Measurements from ENCODE around the gene GOLGA8T. TPM values are rescaled to one million over a fixed set of nuclear protein-coding genes. Genes with fewer than 3 reads are reported as not detected.
A peak's percentile ranks its signal among the peaks of the same experiment; 100 is the strongest.
"Not testable (repeated sequence)": the region's sequence is repeated elsewhere in the genome, so short reads cannot be mapped to it uniquely, and the experiment has no call there.

The GOLGA8T gene
- total RNA-seq, 1 experiment from 2014 or later: not detected

DNA sequence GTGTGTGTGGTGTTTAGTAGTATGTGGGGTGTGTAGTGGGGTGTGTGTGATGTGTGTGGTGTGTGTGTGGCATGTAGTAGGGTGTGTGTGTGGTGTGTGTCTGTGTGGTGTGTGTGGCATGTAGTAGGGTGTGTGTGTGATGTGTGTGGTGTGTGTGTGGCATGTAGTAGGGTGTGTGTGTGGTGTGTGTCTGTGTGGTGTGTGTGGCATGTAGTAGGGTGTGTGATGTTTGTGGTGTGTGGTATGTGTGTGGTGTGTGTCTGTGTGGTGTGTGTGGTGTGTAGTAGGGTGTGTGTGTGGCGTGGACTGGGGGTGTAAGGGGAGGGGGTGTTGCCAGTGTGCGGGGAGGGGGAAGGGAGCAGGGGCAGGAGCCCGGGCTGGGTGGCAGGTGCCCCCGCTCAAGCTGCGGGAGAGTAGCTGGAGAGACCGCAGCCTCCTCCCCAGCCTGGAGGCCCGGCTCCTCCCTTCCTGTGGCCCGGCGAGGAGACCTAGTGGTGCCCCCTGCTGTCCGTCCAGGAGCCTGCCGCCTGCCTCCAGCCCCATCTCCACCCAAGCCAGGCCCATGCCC is 38.3 kb downstream of the GOLGA8T start:
- intact Hi-C loops (cut with micrococcal nuclease; ENCODE audit: unreplicated experiment); POLR2A ChIA-PET: not testable (repeated sequence)
- peak; percentile 97 for ATAC-seq

DNA sequence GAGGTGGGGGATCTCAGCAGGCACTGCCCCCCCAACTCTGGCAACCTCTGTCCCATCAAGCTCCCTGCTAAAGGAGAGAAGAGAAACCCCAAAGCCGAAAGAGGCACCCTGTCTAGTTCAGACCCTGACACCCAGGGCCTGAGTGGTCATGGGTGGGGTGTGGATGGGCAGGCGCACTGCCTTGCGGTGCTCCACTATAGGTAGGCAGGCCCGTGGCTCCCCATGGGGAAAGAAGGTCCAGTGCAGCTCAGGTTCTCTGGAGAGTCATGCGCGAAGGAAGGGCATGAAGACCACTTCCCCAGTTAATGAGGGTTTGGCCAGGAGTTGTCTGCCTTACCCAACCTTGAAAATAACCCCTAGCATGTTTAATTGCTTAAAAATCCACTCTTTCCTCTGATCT is 40.4 kb downstream of the GOLGA8T start:
- POLR2A ChIA-PET; H3K36me3 ChIP-seq (ENCODE audit: control insufficient read depth, insufficient read depth, low read length); ATAC-seq; H3K27me3 ChIP-seq (ENCODE audit: control insufficient read depth, insufficient read depth, low read length); CTCF ChIA-PET; intact Hi-C loops (cut with micrococcal nuclease; ENCODE audit: unreplicated experiment); H3K4me3 ChIP-seq (ENCODE audit: low read depth in 2 of 2, low read length in 2 of 2); H3K27ac ChIP-seq (ENCODE audit: low read length); BruUV-seq (replicated peaks); in situ Hi-C loops (cut with HindIII; ENCODE audit: low pct_unique_long_range_greater_than_20kb, low sequenced_read_pairs); H3K9me3 ChIP-seq (ENCODE audit: control insufficient read depth, insufficient read depth, low read depth, low read length); DNase-seq (ENCODE audit: low read depth, low spot score); H3K4me1 ChIP-seq (ENCODE audit: control insufficient read depth, insufficient read depth, low read length): not testable (repeated sequence)

More for the DNA sequence above, 38.3 kb downstream of the GOLGA8T start:
- TF ChIP-seq, protein P1, sequence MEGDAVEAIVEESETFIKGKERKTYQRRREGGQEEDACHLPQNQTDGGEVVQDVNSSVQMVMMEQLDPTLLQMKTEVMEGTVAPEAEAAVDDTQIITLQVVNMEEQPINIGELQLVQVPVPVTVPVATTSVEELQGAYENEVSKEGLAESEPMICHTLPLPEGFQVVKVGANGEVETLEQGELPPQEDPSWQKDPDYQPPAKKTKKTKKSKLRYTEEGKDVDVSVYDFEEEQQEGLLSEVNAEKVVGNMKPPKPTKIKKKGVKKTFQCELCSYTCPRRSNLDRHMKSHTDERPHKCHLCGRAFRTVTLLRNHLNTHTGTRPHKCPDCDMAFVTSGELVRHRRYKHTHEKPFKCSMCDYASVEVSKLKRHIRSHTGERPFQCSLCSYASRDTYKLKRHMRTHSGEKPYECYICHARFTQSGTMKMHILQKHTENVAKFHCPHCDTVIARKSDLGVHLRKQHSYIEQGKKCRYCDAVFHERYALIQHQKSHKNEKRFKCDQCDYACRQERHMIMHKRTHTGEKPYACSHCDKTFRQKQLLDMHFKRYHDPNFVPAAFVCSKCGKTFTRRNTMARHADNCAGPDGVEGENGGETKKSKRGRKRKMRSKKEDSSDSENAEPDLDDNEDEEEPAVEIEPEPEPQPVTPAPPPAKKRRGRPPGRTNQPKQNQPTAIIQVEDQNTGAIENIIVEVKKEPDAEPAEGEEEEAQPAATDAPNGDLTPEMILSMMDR (IDR thresholded peaks at IDR 0.05): peak; percentile 58
- H3K27ac ChIP-seq (ENCODE audit: low read length); H3K27me3 ChIP-seq (ENCODE audit: control insufficient read depth, insufficient read depth, low read length); DNase-seq (ENCODE audit: low read depth, low spot score); H3K9me3 ChIP-seq (ENCODE audit: control insufficient read depth, insufficient read depth, low read depth, low read length); CTCF ChIA-PET; H3K4me3 ChIP-seq (ENCODE audit: low read depth in 2 of 2, low read length in 2 of 2); H3K36me3 ChIP-seq (ENCODE audit: control insufficient read depth, insufficient read depth, low read length); BruUV-seq (replicated peaks); in situ Hi-C loops (cut with HindIII; ENCODE audit: low pct_unique_long_range_greater_than_20kb, low sequenced_read_pairs); H3K4me1 ChIP-seq (ENCODE audit: control insufficient read depth, insufficient read depth, low read length): not testable (repeated sequence)

DNA sequence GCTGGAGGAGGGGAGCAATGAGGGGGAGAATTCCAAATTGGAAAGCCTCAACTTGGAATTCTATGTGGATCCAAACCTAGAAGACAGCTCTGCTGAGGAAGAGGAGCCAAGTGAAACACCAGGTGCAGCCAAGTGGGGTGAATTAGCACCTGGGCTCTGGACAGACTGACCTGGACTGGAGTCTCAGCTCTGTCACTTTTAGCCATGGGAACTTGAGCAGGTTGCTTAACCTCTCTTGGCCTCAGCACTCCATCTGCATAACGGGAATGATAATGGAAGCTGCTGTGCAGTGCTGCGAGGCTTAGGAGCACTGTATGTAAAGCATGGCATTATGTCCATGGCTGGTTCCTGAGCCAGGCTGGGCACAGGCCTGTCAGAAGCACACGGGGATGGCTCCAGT is 41.8 kb downstream of the GOLGA8T start:
- in situ Hi-C loops (cut with HindIII; ENCODE audit: low pct_unique_long_range_greater_than_20kb, low sequenced_read_pairs); H3K4me3 ChIP-seq (ENCODE audit: low read depth in 2 of 2, low read length in 2 of 2); H3K27me3 ChIP-seq (ENCODE audit: control insufficient read depth, insufficient read depth, low read length); CTCF ChIA-PET; BruUV-seq (replicated peaks); H3K9me3 ChIP-seq (ENCODE audit: control insufficient read depth, insufficient read depth, low read depth, low read length); ATAC-seq; POLR2A ChIA-PET; H3K36me3 ChIP-seq (ENCODE audit: control insufficient read depth, insufficient read depth, low read length); H3K27ac ChIP-seq (ENCODE audit: low read length); DNase-seq (ENCODE audit: low read depth, low spot score); intact Hi-C loops (cut with micrococcal nuclease; ENCODE audit: unreplicated experiment); H3K4me1 ChIP-seq (ENCODE audit: control insufficient read depth, insufficient read depth, low read length): not testable (repeated sequence)

DNA sequence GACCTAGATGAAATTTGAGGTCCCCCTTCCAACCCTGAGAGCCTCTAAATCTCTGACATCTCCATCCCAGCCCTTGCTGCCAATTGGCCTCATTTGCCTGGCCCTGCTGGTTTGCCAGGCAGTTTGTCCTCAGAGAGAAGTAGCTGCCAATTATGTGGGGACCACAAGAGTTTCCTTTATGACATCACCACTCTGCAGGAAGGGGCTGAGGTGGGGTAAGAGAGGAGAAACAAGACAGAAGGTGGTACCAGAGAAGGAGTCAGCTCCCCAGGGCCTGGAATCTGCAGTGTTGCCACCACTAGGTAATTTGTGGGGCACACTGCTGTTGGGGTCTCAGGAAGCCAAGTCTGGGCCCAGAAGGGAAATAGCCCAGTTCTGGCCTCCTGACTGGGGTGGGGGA is 45.0 kb downstream of the GOLGA8T start:
- in situ Hi-C loops (cut with HindIII; ENCODE audit: low pct_unique_long_range_greater_than_20kb, low sequenced_read_pairs); H3K27me3 ChIP-seq (ENCODE audit: control insufficient read depth, insufficient read depth, low read length); POLR2A ChIA-PET; H3K27ac ChIP-seq (ENCODE audit: low read length); H3K9me3 ChIP-seq (ENCODE audit: control insufficient read depth, insufficient read depth, low read depth, low read length); intact Hi-C loops (cut with micrococcal nuclease; ENCODE audit: unreplicated experiment); H3K4me1 ChIP-seq (ENCODE audit: control insufficient read depth, insufficient read depth, low read length); H3K4me3 ChIP-seq (ENCODE audit: low read depth in 2 of 2, low read length in 2 of 2); CTCF ChIA-PET; DNase-seq (ENCODE audit: low read depth, low spot score); ATAC-seq; H3K36me3 ChIP-seq (ENCODE audit: control insufficient read depth, insufficient read depth, low read length); BruUV-seq (replicated peaks): not testable (repeated sequence)

DNA sequence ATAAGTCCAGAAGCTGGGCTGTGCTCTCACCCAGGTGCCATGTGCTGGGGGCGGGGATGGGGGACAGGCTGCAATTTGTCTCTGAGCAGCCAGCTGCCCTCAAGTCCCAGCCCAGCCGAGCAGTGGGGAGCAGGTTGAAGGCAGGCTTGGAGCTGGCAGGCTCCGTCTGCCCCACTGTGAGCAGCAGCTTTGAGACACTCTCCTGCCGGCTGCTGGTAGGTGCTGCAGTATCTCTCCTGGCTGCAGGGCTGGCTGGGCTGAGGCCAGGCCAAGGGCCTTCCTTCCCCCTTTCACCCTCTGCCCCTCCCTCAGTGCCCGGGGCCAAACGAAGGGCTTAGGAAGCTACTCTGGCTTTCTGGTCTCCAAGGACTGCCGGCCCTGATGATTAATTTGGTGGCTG is 50.6 kb downstream of the GOLGA8T start:
- ATAC-seq: peak; percentile 70
- BruUV-seq (replicated peaks); H3K4me1 ChIP-seq (ENCODE audit: control insufficient read depth, insufficient read depth, low read length); in situ Hi-C loops (cut with HindIII; ENCODE audit: low pct_unique_long_range_greater_than_20kb, low sequenced_read_pairs); H3K36me3 ChIP-seq (ENCODE audit: control insufficient read depth, insufficient read depth, low read length); DNase-seq (ENCODE audit: low read depth, low spot score); H3K9me3 ChIP-seq (ENCODE audit: control insufficient read depth, insufficient read depth, low read depth, low read length); H3K27me3 ChIP-seq (ENCODE audit: control insufficient read depth, insufficient read depth, low read length); intact Hi-C loops (cut with micrococcal nuclease; ENCODE audit: unreplicated experiment); H3K27ac ChIP-seq (ENCODE audit: low read length); H3K4me3 ChIP-seq (ENCODE audit: low read depth in 2 of 2, low read length in 2 of 2); POLR2A ChIA-PET; CTCF ChIA-PET: not testable (repeated sequence)

DNA sequence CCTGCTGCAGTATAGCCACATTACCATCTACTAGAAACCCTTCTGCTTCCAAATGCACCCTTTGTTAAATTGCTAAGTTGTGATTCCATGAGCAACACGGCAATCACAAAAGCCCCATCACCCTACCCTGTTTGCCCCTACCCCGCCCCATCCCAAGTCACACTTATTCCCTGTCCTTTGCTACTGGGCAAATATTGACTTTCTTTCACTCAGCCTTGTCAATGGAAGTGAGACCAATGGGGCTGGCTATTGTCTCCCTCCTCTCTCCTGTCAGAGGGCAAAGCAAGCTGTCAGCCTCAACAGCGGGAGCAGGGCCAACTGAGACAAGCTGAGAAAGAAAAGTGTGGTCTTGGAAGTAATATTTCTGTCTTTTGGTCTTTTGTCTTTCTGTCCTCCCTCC is 52.6 kb downstream of the GOLGA8T start:
- H3K4me1 ChIP-seq (ENCODE audit: control insufficient read depth, insufficient read depth, low read length); ATAC-seq; POLR2A ChIA-PET; CTCF ChIA-PET; H3K4me3 ChIP-seq (ENCODE audit: low read depth in 2 of 2, low read length in 2 of 2); in situ Hi-C loops (cut with HindIII; ENCODE audit: low pct_unique_long_range_greater_than_20kb, low sequenced_read_pairs); H3K27me3 ChIP-seq (ENCODE audit: control insufficient read depth, insufficient read depth, low read length); H3K27ac ChIP-seq (ENCODE audit: low read length); H3K36me3 ChIP-seq (ENCODE audit: control insufficient read depth, insufficient read depth, low read length); intact Hi-C loops (cut with micrococcal nuclease; ENCODE audit: unreplicated experiment); DNase-seq (ENCODE audit: low read depth, low spot score); H3K9me3 ChIP-seq (ENCODE audit: control insufficient read depth, insufficient read depth, low read depth, low read length); BruUV-seq (replicated peaks): not testable (repeated sequence)

DNA sequence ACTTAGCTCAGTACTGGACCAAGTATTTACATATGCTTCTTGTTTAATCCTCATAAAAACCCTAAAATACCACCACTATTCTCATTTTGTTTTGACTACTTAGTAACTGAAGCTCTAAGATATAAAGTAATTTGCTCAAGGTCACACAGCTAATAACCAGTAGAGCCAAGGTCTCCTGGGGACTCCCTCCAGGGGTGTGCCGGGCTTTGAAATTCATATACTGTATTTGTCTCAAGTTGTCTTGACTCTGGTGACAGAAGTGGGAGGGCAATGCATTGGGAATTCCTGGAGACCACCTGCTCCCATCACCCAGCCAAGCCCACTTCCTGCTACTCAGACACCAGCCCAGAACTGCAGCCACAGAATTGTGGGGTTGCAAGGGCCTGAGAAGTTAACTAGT is 54.9 kb downstream of the GOLGA8T start:
- H3K27ac ChIP-seq (ENCODE audit: low read length); in situ Hi-C loops (cut with HindIII; ENCODE audit: low pct_unique_long_range_greater_than_20kb, low sequenced_read_pairs); H3K9me3 ChIP-seq (ENCODE audit: control insufficient read depth, insufficient read depth, low read depth, low read length); DNase-seq (ENCODE audit: low read depth, low spot score); BruUV-seq (replicated peaks); H3K27me3 ChIP-seq (ENCODE audit: control insufficient read depth, insufficient read depth, low read length); intact Hi-C loops (cut with micrococcal nuclease; ENCODE audit: unreplicated experiment); H3K36me3 ChIP-seq (ENCODE audit: control insufficient read depth, insufficient read depth, low read length); ATAC-seq; H3K4me1 ChIP-seq (ENCODE audit: control insufficient read depth, insufficient read depth, low read length); CTCF ChIA-PET; H3K4me3 ChIP-seq (ENCODE audit: low read depth in 2 of 2, low read length in 2 of 2); POLR2A ChIA-PET: not testable (repeated sequence)
